Esophagus muscularis mucosa (tissue), 4 donors: ENCODE results near the gene COPE. TPM values are rescaled to one million over a fixed set of nuclear protein-coding genes. Genes with fewer than 3 reads are reported as not detected.

Experiments used
- DNase-seq: peaks from one replicate; pipeline ENCODE4 v3.0.0-alpha.2; 2017; ENCODE audit errors: extremely low spot score
- H3K27ac ChIP-seq, 4 donors: fragments of 200-600 bp; sonication (generic); replicated peaks in 1 of 4; 1 replicate in 3 of 4; 2 replicates in 1 of 4; pipeline ENCODE4 v1.5.1; 2016 to 2019; ENCODE audit warnings: mild to moderate bottlenecking in 1 of 4
- H3K27me3 ChIP-seq, 4 donors: fragments of 200-600 bp; sonication (generic); one replicate each; pipeline versions ENCODE4 v1.5.1 to v1.6.0; 2016 to 2019
- H3K36me3 ChIP-seq, 4 donors: fragments of 200-600 bp; sonication (generic); one replicate each; pipeline ENCODE4 v1.5.1; 2016 to 2019
- H3K4me1 ChIP-seq, 4 donors: fragments of 200-600 bp; sonication (generic); one replicate each; pipeline ENCODE4 v1.5.1; 2016 to 2019
- H3K4me3 ChIP-seq, 4 donors: fragments of 200-600 bp; sonication (generic); 1 replicate in 2 of 4; 2 replicates in 2 of 4; pipeline ENCODE4 v1.5.1; 2016 to 2019; ENCODE audit warnings: mild to moderate bottlenecking in 4 of 4, moderate library complexity in 1 of 4
- H3K9me3 ChIP-seq, 4 donors: fragments of 200-600 bp; sonication (generic); 1 replicate in 3 of 4; 2 replicates in 1 of 4; pipeline ENCODE4 v1.5.1; 2016 to 2019
- EP300 ChIP-seq: sonication (generic); formaldehyde crosslinking; IDR thresholded peaks from one replicate; pipeline ENCODE4 v1.6.1; 2017; ENCODE audit warnings: antibody characterized with exemption
- POLR2A ChIP-seq: fragments of 450-650 bp; IDR thresholded peaks from one replicate; pipeline ENCODE4 v1.6.1; 2017; ENCODE audit warnings: antibody characterized with exemption, moderate library complexity, mild to moderate bottlenecking, low read depth
- POLR2AphosphoS5 ChIP-seq, 2 donors: sonication (generic); formaldehyde crosslinking; IDR thresholded peaks; one replicate each; pipeline ENCODE4 v1.6.1; 2017; ENCODE audit warnings: antibody characterized with exemption in 2 of 2
- WGBS: methylation state at CpG from one replicate; pipeline ENCODE4 v1.1.5; 2018; 5-methylcytosine and 5-hydroxymethylcytosine counted together
- intact Hi-C: fragments of 100-400 bp; cut with DNase I; formaldehyde crosslinking; loops from one replicate; pipeline ENCODE4 v1.15.1; 2023
- total RNA-seq, 4 donors: library from RNA; depleted of rRNA; stranded (reverse); fragments of >200 nt; gene quantifications; one replicate each; pipeline versions ENCODE4 v1.1.0 to v1.2.1, GENCODE V29; 2016
- TF ChIP-seq, protein P1 (sequence below), 3 experiments: fragments of 200-600 bp in 2 of 3; fragments of 450-650 bp in 1 of 3; sonication (generic) in 2 of 3; IDR thresholded peaks; one replicate each; pipeline ENCODE4 v1.5.1; 2017 to 2019; ENCODE audit warnings: antibody characterized with exemption in 3 of 3, mild to moderate bottlenecking in 2 of 3, moderate library complexity in 1 of 3

COPE gene
- total RNA-seq, 4 donors from 2014 or later = 173 to 231 (median 210) TPM

DNA sequence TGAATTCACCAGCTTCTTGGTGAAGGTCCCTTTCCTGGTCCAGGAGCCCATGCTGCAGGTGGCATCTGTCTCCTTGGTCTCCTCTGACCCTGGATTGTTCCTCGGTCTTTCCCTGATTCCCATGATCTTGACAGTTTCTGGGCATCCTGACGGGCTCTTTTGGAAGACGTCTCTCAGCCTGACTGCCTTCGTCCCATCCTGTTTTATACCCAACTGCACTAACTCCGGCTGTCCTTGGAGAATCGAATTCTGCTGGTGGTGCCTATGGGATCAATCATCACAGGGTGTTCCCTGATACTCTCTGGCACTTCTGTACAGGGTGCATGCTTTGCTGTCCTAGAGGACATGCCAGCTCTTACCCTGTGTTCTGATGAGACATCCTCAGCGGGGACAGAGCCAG lies 42.3 kb downstream of the COPE start:
- peaks cover 0 to 16% (median 0%) of the 10 kb centered on the region in 4 donors for H3K36me3 ChIP-seq
- TF ChIP-seq, protein P1, sequence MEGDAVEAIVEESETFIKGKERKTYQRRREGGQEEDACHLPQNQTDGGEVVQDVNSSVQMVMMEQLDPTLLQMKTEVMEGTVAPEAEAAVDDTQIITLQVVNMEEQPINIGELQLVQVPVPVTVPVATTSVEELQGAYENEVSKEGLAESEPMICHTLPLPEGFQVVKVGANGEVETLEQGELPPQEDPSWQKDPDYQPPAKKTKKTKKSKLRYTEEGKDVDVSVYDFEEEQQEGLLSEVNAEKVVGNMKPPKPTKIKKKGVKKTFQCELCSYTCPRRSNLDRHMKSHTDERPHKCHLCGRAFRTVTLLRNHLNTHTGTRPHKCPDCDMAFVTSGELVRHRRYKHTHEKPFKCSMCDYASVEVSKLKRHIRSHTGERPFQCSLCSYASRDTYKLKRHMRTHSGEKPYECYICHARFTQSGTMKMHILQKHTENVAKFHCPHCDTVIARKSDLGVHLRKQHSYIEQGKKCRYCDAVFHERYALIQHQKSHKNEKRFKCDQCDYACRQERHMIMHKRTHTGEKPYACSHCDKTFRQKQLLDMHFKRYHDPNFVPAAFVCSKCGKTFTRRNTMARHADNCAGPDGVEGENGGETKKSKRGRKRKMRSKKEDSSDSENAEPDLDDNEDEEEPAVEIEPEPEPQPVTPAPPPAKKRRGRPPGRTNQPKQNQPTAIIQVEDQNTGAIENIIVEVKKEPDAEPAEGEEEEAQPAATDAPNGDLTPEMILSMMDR (IDR thresholded peaks at IDR 0.05) = no peak
- no peak for TF ChIP-seq EP300
- no peak for TF ChIP-seq POLR2AphosphoS5 (IDR thresholded peaks at IDR 0.05)
- no peak for TF ChIP-seq POLR2A
- H3K4me1 ChIP-seq = no peaks in the 10 kb centered on the region
- intact Hi-C loops = no loop called here
- 95% methylated on average over 7 of the region's 7 CpGs for WGBS
- H3K9me3 ChIP-seq = peaks cover 0 to 9% (median 0%) of the 10 kb centered on the region in 4 donors
- no peaks in the 10 kb centered on the region for H3K27me3 ChIP-seq
- H3K4me3 ChIP-seq = no peak overlapping the region
- DNase-seq = no peak
- H3K27ac ChIP-seq = no peak overlapping the region

DNA sequence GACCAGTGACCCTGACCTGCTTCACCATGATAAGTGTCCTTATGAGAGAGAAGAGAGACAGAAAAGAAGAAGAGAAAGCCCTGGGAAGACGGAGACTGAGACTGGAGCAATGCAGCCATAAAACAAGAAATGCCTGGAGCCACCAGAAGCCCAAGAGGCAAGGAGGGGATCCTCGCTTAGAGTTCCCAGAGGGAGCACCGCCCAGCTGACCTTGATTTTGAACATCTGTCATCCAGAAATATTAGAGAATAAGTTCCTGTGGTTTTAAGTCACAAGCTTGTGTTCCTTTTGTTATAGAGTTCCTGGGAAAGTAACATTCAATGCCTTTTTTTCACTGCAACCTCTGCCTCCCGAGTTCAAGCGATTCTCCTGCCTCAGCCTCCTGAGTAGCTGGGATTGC lies 43.5 kb downstream of the COPE start:
- WGBS = 83% methylated on average over 5 of the region's 5 CpGs

DNA sequence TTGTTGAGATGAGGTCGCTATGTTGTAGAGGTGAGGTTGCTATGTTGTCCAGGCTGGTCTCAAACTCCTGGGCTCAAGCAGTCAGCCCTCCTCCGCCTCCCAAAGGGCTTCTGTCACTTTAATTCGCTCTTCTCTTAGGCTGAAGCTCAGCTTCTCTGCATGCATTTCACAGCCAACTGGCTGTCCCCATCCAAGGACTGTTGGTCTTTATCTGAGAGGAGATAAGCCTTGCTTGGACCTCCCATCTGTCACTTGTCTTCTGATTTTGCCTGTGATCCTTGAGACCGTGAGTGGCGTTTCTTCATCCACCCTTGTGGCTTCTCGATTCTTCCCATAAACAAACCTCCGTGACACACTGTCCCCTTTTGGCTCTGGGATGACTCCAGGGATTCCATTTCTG lies 47.6 kb downstream of the COPE start:
- Histone ChIP-seq H3K27me3 (peaks cover 0 to 28% (median 11%) of the 10 kb centered on the region in 4 donors), H3K4me1 (peaks cover 18 to 31% (median 26%) of the 10 kb centered on the region in 4 donors), H3K36me3 (peaks cover 10 to 22% (median 20%) of the 10 kb centered on the region in 4 donors), H3K4me3 (no peak overlapping the region), H3K27ac (no peak overlapping the region), H3K9me3 (peaks cover 0 to under 1% (median 0%) of the 10 kb centered on the region in 4 donors)
- DNase-seq = no peak
- 85% methylated on average over 7 of the region's 7 CpGs for WGBS
- intact Hi-C loops = no loop called here
- TF ChIP-seq EP300 (no peak), POLR2A (no peak), POLR2AphosphoS5 (IDR thresholded peaks at IDR 0.05) (no peak)
- TF ChIP-seq, protein P1 (IDR thresholded peaks at IDR 0.05) = no peak

More for the DNA sequence above, 43.5 kb downstream of the COPE start:
- Histone ChIP-seq H3K9me3 (peaks cover 0 to 9% (median 0%) of the 10 kb centered on the region in 4 donors), H3K4me3 (no peak overlapping the region), H3K27ac (no peak overlapping the region), H3K27me3 (peaks cover 0 to 2% (median 0%) of the 10 kb centered on the region in 4 donors), H3K4me1 (peaks cover 0 to under 1% (median 0%) of the 10 kb centered on the region in 4 donors), H3K36me3 (peaks cover 0 to 16% (median 0%) of the 10 kb centered on the region in 4 donors)
- intact Hi-C loops = no loop called here
- TF ChIP-seq EP300 (no peak), POLR2A (no peak), POLR2AphosphoS5 (IDR thresholded peaks at IDR 0.05) (no peak)
- TF ChIP-seq, protein P1 (IDR thresholded peaks at IDR 0.05) = no peak
- DNase-seq = no peak

DNA sequence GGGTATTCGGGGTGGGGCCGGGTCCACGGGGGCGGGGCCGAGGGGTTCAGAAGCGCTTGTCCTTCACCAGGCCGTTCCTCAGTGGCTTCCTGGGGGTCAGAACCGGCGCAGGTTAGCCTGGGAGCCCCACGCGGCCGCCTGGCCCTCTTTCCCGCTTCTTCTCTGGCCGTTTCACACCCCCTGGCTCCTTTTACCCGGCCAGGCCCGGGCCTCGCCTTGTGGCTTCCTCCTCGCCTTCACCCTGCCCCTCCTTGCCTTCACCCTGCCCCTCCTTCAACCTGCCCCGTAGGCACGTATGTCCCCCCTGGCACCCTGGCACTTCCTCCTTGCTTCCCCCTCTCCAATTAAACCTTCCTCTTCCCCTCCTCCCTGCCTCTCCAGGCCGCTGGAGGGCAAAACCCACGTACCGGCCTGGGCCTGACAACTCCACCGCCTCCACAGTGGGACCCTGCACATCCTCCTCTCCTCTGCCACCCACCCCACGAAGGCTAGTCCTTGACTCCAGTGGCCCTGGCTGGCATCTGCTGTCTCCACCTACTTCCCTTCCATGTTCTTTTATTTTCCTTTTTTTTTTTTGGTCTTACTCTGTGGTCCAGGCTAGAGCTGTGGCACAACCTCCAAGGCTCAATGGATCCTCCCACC lies 48.5 kb downstream of the COPE start:
- H3K27ac ChIP-seq = no peak overlapping the region
- peaks cover 13 to 30% (median 29%) of the 10 kb centered on the region in 4 donors for H3K36me3 ChIP-seq
- no peak overlapping the region for H3K4me3 ChIP-seq
- intact Hi-C loops = no loop called here
- H3K9me3 ChIP-seq = no peaks in the 10 kb centered on the region
- WGBS = 62% methylated on average over 19 of the region's 25 CpGs
- H3K4me1 ChIP-seq = peaks cover 23 to 37% (median 32%) of the 10 kb centered on the region in 4 donors
- DNase-seq = no peak
- H3K27me3 ChIP-seq = peaks cover 0 to 28% (median 11%) of the 10 kb centered on the region in 4 donors
- TF ChIP-seq EP300 (no peak), POLR2A (no peak), POLR2AphosphoS5 (IDR thresholded peaks at IDR 0.05) (no peak)
- TF ChIP-seq, protein P1 (IDR thresholded peaks at IDR 0.05) = no peak
